Activated T-cell treated with anti-CD3 and anti-CD28 coated beads, Interleukin-2, amount 50 U/mL, for 72 hours (primary cell): Measurements from ENCODE around the gene PCK2. TPM values are rescaled to one million over a fixed set of nuclear protein-coding genes. Genes with fewer than 3 reads are reported as not detected.

Experiments
- ATAC-seq, 2 donors: fragments of 150-1000 bp; cut with Tn5 transposase; replicated peaks in 1 of 2; 2 replicates each; pipeline ENCODE4 v1.10.0; 2021; ENCODE audit warnings: moderate library complexity in 2 of 2, mild to moderate bottlenecking in 1 of 2
- DNase-seq, 2 donors: peaks; one replicate each; pipeline ENCODE4 v3.0.0; 2021 to 2022; ENCODE audit warnings: mixed read lengths in 1 of 2
- H3K27ac Mint-ChIP-seq: one replicate; pipeline ENCODE4 v1.8.0; 2022; ENCODE audit warnings: mild to moderate bottlenecking, moderate library complexity, mixed read lengths
- H3K27me3 Mint-ChIP-seq: one replicate; pipeline ENCODE4 v1.8.0; 2022; ENCODE audit warnings: low read depth, mixed read lengths
- H3K36me3 Mint-ChIP-seq, 2 donors: one replicate each; pipeline ENCODE4 v1.8.0; 2022; ENCODE audit warnings: mixed read lengths in 2 of 2, mild to moderate bottlenecking in 1 of 2; ENCODE audit not compliant: insufficient read depth in 2 of 2
- H3K4me1 Mint-ChIP-seq: one replicate; pipeline ENCODE4 v1.8.0; 2022; ENCODE audit warnings: low read depth, mixed read lengths
- H3K4me3 Mint-ChIP-seq, 2 donors: one replicate each; pipeline ENCODE4 v1.8.0; 2022; ENCODE audit warnings: mild to moderate bottlenecking in 2 of 2, mixed read lengths in 2 of 2, moderate library complexity in 2 of 2
- H3K9me3 Mint-ChIP-seq, 2 donors: one replicate each; pipeline ENCODE4 v1.8.0; 2022; ENCODE audit warnings: mixed read lengths in 2 of 2
- total RNA-seq, 2 donors: library from RNA; stranded (reverse); gene quantifications; one replicate each; pipeline ENCODE4 v1.2.3, GENCODE V29; 2022

Gene PCK2
- total RNA-seq, 2 donors from 2014 or later = 161 to 180 TPM

DNA sequence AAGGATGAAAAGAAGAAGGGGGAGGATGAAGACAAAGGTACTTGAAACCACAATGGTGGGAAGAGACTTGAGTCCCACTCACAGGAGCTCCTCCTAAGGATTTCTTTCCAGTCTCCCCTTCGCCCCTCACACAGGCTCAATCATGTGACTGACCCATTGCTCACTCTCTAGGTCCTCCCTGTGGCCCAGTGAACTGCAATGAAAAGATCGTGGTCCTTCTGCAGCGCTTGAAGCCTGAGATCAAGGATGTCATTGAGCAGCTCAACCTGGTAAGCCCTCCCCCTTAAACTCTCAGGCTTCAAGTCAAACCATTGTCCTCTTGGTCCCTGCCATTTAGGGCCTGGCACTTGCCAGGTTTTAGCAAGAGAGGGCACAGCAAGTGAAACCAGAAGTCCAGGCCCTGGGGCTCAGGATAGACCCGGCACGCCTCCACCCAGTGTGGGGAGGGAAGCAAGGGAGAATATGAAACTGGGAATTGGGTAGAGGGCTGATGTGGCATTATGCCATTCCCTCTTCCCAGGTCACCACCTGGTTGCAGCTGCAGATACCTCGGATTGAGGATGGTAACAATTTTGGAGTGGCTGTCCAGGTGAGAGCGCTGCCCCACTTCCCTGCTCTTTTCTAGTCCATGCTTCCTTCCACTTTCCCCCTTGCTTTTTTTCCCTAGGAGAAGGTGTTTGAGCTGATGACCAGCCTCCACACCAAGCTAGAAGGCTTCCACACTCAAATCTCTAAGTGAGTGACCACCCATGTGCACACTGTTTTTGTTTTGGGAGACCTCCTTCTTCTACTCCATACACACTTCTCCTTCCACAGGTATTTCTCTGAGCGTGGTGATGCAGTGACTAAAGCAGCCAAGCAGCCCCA, 43.7 kb downstream of the PCK2 start:
- Mint-ChIP-seq H3K4me3 (peak overlapping the region; percentile 92 to 95), H3K27me3 (no peaks in the 10 kb centered on the region), H3K27ac (peak overlapping the region; percentile 91), H3K9me3 (no peaks in the 10 kb centered on the region), H3K36me3 (peaks cover 13 to 25% of the 10 kb centered on the region in 2 donors), H3K4me1 (peaks cover 61% of the 10 kb centered on the region)
- no peak for ATAC-seq
- DNase-seq = no peak

DNA sequence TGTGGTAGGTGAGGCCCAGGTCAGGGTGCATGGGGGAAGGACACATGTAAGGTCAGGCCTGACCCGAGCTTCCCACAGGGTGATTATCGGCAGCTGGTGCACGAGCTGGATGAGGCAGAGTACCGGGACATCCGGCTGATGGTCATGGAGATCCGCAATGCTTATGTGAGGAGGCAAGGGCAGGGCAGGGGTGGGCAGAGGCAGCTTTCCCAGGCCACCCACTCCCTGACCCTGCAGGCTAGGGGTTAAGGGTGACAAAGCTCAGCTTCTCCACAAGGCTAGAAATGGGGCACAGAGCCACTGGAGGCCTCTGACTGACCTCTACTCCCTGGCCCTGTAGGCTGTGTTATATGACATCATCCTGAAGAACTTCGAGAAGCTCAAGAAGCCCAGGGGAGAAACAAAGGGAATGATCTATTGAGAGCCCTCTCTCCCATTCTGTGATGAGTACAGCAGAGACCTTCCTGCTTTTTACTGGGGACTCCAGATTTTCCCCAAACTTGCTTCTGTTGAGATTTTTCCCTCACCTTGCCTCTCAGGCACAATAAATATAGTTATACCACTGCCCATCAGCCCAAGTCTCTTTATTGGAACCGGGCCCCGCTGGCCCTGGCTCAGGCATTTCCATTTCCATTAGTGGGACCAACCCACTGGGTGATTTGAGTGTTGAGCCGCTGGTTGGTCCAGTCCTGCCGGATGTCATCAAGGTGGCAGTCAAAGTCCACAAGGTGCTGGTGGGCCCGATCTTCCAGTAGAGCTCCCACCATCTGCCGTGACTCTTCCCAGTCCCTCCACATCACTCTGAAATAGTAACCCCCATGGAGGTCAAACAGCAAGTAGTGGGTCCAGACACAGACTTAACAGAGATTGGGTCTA, 44.5 kb downstream of the PCK2 start:
- Mint-ChIP-seq H3K36me3 (peaks cover 17 to 29% of the 10 kb centered on the region in 2 donors), H3K4me3 (peak overlapping the region; percentile 94 to 99), H3K27me3 (no peaks in the 10 kb centered on the region), H3K4me1 (peaks cover 63% of the 10 kb centered on the region), H3K9me3 (no peaks in the 10 kb centered on the region), H3K27ac (peak overlapping the region; percentile 90)
- DNase-seq (no peak), ATAC-seq (no peak)

DNA sequence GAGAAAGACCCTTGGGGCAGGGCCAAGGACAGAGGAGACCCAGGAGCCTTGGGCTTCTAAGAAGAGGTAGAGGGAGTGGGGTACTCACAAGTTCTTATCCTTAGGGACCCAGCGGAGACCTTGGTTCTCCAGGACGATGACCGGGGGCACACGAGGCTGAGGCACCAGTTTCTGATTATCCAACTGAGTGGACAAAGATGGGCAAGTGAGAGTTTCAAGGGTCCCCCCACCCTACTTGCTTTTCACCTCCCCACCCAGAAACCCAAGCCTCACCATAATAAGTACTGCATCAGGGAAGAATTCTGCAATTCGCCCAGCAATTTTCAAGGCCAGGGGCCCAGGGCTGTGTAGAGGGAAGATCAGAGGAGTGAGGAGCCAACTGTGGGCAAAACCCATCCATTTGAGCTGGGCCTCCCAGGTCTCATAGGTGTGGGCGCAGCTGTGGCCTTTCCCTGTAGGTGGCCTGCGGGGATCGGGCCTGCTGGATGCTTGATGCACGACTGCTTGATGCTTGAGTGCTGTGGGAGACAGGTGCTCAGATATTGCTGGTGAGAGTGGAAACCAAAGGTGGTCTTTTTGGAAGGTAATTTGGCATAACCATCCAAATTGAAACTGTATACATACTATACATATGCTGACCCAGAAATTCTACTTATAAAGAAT, 45.3 kb downstream of the PCK2 start:
- Mint-ChIP-seq H3K27me3 (no peaks in the 10 kb centered on the region), H3K27ac (peak overlapping the region; percentile 90), H3K4me1 (peaks cover 71% of the 10 kb centered on the region), H3K9me3 (no peaks in the 10 kb centered on the region), H3K4me3 (peak overlapping the region; percentile 94 to 99), H3K36me3 (peaks cover 20 to 33% of the 10 kb centered on the region in 2 donors)
- DNase-seq (peak in 1 of 2 donors; percentile 45), ATAC-seq (no peak)

DNA sequence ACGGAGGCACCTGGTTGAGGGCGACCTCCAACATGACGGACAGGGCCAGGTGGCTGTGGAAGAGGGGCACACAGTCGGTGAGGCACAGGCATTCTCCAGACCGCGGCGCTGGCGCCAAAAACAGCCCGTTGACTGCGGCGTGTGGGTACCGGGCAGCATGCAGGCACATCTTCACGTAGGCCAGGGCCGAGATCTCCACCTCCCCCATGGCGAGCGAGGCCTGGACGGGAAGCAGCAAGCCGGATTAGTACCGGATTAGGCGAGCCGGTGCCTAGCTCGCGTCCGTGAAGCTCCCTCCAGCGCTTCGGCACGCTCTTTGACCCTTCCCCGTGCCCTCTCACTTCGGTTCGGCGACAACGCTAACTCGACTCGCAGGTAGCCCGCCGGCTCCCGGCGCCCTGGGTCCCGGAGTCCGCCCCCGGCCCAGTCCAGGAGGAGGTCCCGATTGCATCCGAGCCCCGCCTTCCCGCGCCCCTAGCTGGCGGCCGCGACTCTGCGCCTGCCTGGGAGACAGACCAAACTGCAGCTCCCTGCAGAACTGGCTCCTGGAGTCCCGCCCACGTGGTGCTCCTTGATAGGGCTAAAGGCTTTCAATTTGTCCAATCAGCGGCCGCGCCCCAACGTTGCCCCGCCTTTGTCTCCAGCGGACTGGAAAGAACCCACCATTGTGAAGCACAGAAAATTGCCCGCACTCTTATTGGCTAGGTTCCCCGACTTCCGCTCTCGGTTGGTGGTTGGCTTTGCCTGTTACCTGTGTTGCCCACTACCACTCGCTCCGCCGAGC, 47.2 kb downstream of the PCK2 start, which contains the start of gene EMC9:
Gene EMC9 (minus strand): TSS at position 495 of the 784 bp plus-strand sequence. CDS start 287 bp downstream, at position 208.
- no peaks in the 10 kb centered on the region for H3K9me3 Mint-ChIP-seq
- peaks cover 78% of the 10 kb centered on the region for H3K4me1 Mint-ChIP-seq
- peak within 1 kb of the TSS; percentile 96 for H3K27ac Mint-ChIP-seq
- peak; percentile 99 to 100 for DNase-seq
- H3K4me3 Mint-ChIP-seq = peak within 1 kb of the TSS; percentile 94 to 99
- peaks cover 28 to 39% of the 10 kb centered on the region in 2 donors for H3K36me3 Mint-ChIP-seq
- no peaks in the 10 kb centered on the region for H3K27me3 Mint-ChIP-seq
- ATAC-seq = peak; percentile 88

DNA sequence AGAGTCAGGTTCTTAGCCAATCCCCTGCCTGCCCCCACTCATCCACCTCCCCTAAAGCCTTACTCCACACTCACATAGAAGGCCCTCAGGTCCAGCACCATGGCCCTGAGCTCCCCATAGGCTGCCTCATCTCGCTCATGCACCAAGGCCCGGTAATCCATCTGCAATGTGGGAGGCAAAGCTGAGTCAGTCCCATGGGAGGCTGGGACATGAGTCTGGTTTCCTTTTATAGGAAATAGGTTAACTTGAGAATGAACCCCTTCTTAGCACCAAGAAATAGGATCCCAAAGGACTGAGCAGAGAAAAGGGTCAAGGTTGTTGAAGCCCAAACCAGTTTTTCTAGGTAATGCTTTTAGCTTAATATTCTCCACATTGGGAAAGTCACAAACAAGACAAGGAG, 49.4 kb downstream of the PCK2 start:
- Mint-ChIP-seq H3K27me3 (no peaks in the 10 kb centered on the region), H3K4me3 (peak overlapping the region in 1 of 2 donors; percentile 8), H3K27ac (no peak overlapping the region), H3K36me3 (peaks cover 18 to 34% of the 10 kb centered on the region in 2 donors), H3K4me1 (peaks cover 63% of the 10 kb centered on the region), H3K9me3 (no peaks in the 10 kb centered on the region)
- ATAC-seq (no peak), DNase-seq (no peak)

DNA sequence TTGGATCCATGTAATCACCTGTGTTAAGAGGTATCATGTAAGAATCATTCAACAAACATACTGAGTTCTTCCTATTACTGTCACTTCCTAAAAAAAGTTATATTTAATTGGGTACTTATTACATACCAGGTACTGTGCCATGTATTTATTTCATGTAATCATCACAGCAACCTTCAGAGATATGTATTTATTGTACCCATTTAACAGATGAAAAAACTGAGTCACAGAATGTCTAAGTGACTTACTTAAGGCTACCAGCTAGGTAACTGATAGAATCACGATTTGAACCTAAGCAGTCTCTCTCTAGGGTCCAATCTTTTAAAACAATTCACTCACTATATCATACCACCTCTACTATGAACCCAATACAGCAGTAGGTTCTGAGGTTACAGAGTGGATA, 50.3 kb downstream of the PCK2 start:
- Mint-ChIP-seq H3K36me3 (peaks cover 18 to 34% of the 10 kb centered on the region in 2 donors), H3K27ac (peak overlapping the region; percentile 84), H3K9me3 (no peaks in the 10 kb centered on the region), H3K4me3 (peak overlapping the region; percentile 22 to 93), H3K4me1 (peaks cover 63% of the 10 kb centered on the region), H3K27me3 (no peaks in the 10 kb centered on the region)
- ATAC-seq (no peak), DNase-seq (no peak)

DNA sequence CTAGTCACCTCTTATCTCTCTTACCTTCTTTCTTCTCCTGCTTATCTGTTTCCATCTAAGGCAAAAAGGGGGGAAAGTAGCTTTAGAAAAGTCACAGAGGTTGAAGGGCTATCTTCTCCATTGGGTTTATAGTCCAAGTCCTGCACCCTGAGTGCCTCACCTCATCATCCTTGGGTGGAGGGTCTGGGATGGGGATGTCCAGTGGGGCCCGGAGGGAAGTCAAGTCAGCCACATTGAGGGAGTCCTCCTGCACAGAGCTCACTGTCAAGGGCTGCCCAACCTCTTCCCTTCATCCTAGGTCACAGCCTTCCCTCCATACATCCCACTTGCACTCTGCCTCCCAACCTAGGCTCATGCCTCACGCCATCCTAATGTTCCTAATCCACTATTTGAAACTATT, 51.1 kb downstream of the PCK2 start:
- no peak for ATAC-seq
- Mint-ChIP-seq H3K27me3 (no peaks in the 10 kb centered on the region), H3K4me3 (peak overlapping the region; percentile 93 to 99), H3K4me1 (peaks cover 59% of the 10 kb centered on the region), H3K36me3 (peaks cover 20 to 33% of the 10 kb centered on the region in 2 donors), H3K9me3 (no peaks in the 10 kb centered on the region), H3K27ac (peak overlapping the region; percentile 88)
- no peak for DNase-seq

DNA sequence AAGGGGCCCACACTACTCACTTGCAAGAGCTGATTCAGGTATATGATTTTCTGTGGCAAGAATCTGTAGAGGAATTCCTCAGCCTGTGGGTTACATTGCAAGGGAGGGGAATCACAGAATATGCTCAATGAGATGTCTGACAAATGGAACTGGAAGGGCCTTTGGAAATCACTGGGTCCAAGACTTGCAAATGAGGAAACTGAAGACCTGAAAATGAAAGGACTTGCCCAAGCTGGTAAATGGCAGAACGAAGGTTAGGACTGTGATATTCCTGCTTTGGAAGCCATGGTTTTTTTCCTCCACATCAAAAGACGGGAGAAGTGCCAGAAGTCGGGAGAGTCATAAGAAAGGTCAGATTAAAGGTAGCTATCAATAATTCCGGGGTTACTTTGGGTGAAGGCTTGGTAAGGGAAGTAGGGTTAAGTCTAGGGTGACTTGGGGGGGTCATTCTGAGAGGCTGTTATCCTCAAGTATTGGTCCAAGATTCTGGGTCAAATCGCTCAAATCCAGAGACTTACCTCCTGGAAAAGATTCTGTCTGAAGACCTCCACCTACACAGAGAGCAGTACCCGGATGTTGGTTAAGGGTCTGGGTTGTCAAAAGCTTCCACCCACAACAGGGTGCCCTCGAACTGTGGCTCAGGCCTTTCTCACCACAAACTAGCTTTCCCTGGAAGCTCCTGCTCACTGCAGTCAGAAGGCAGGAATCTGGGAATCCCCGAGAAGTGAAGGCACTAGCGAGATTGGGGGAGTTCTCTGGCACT, 51.8 kb downstream of the PCK2 start:
- peaks cover 63% of the 10 kb centered on the region for H3K4me1 Mint-ChIP-seq
- H3K9me3 Mint-ChIP-seq = no peaks in the 10 kb centered on the region
- ATAC-seq = no peak
- DNase-seq = peak in 1 of 2 donors; percentile 36
- H3K27ac Mint-ChIP-seq = peak overlapping the region; percentile 88
- H3K36me3 Mint-ChIP-seq = peaks cover 26 to 35% of the 10 kb centered on the region in 2 donors
- no peaks in the 10 kb centered on the region for H3K27me3 Mint-ChIP-seq
- peak overlapping the region; percentile 93 to 99 for H3K4me3 Mint-ChIP-seq

DNA sequence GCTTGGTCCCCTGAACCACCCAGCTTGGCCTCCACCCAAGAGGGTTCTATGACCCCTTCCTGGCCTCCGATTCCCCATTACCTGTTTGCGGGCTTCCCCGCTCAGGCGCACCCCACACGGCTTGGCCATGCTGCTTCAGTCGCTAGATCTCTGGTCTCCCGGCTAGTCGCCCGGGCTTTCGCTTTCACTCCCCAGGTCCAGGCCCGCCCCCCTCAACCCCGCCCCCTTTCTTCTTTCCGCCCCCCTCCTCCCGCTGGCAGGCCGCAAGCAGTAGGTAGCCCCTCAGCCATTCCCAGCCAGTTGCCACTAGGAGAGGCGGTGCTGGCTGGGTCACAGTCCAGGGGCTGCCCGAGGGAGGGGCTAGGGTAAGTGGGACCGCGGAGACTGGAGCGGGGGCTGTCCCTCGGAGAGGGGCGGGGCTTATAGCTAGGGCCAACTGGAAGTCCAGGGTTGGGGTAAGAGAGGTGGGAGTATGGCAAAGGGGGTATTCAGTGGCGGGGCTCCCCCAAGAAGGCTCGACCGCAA, 52.4 kb downstream of the PCK2 start, which contains the start of gene PSME2:
Gene PSME2 (minus strand): TSS at position 158 of the 525 bp plus-strand sequence. CDS start 29 bp downstream, at position 129.
- peak; percentile 74 for ATAC-seq
- H3K36me3 Mint-ChIP-seq = peaks cover 26 to 38% of the 10 kb centered on the region in 2 donors
- H3K9me3 Mint-ChIP-seq = no peaks in the 10 kb centered on the region
- peak; percentile 92 to 96 for DNase-seq
- peak within 1 kb of the TSS; percentile 88 for H3K27ac Mint-ChIP-seq
- H3K27me3 Mint-ChIP-seq = no peaks in the 10 kb centered on the region
- H3K4me3 Mint-ChIP-seq = peak within 1 kb of the TSS; percentile 93 to 99
- H3K4me1 Mint-ChIP-seq = peaks cover 63% of the 10 kb centered on the region

DNA sequence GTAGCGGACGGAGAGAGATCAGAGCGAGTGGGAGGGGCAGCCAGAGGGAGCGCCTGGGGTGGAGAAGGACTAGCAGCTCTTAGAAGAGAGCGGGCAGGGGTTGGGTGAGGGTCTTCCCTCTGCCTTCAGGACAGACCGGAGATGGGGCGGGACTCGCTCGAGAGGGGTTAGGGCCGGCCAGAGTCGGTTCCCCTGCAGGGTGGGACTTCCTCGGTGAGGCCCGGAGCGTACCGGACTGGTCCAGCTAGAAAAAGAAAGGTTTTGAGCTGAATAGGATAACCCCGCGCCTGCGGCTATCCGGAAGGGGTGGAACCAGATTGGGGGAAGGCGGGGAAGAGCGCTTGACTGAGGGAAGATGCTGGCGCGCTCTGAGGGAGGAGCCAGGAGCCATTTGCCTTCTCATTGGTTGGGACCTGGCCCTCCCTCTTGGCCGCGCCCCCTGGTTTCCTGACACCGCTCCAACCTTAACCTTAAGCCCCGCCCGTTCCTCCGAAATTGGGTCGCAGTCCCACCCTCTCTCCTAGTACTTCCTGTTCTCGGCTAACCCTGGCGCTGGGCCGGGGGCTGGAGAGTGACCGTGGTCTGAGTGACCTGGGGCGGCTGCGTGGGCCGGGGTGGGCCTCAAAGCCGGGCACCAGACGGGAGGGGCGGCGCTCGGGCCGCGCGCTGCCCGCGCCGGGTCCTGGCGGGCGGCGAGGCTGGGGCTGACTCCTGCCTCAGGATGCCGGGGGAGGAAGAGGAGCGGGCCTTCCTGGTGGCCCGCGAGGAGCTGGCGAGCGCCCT, 53.1 kb downstream of the PCK2 start, which contains the start of gene RNF31:
Gene RNF31 (plus strand): TSS at position 521 of the 783 bp plus-strand sequence. CDS start 201 bp downstream, at position 722.
- peaks cover 26 to 35% of the 10 kb centered on the region in 2 donors for H3K36me3 Mint-ChIP-seq
- ATAC-seq = peak; percentile 87 to 88
- H3K27ac Mint-ChIP-seq = peak within 1 kb of the TSS; percentile 88
- H3K4me3 Mint-ChIP-seq = peak within 1 kb of the TSS; percentile 93 to 99
- no peaks in the 10 kb centered on the region for H3K27me3 Mint-ChIP-seq
- H3K4me1 Mint-ChIP-seq = peaks cover 58% of the 10 kb centered on the region
- DNase-seq = peak; percentile 98 to 99
- H3K9me3 Mint-ChIP-seq = no peaks in the 10 kb centered on the region
